HG03139 (cell line): ENCODE results near the gene CACNB3.
"Not testable (repeated sequence)": the region's sequence is repeated elsewhere in the genome, so short reads cannot be mapped to it uniquely, and the experiment has no call there.

Experiments used
- ATAC-seq: cut with Tn5 transposase; IDR thresholded peaks from one replicate; pipeline ENCODE4 v1.9.1; 2021; ENCODE audit not compliant: unreplicated experiment

Gene CACNB3

DNA sequence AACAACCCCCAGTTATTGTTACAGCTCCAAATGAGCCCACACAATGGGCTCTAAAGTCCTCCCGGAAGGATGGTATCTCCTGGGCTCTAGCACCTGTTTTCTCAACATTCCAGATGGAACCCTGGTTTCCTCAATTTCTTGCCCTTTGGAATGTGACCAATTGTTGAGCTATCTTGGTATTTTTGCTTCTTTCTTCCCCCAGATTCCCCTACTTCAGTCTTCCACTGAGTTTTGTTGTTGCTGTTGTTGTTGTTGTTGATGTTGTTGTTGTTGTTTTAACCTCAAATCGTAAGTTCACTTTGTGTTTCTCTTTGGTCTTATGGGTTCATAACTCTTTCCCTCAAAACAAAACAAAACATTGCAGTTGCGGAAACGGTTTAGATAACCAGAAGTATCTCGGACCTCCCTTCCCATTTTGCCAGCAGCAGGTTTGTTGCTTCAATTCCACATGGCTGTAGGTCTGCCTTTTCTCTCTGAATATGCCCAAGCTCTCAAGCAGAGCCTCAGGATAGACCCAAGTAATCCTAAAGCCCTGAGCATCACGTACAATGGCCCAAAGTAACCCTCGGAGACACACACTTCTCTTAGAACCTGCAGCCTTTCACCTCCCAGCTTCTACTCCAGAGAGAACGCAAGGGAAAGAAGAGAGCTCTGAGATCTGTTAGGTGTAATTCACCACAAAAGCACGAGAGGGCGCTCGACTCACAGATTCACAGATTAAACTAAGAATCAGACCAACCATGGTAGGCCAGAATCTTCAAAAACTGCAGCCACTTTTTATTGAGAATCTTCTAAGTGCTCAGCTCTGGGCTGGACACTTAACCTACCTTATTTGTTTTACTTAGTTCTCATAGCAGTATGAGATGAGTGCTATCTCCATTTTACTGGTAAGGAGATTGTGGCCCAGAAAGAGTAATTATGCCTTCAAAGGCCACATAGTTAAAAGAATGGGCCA, 34.7 kb downstream of the CACNB3 start:
- ATAC-seq: peak; percentile 40

DNA sequence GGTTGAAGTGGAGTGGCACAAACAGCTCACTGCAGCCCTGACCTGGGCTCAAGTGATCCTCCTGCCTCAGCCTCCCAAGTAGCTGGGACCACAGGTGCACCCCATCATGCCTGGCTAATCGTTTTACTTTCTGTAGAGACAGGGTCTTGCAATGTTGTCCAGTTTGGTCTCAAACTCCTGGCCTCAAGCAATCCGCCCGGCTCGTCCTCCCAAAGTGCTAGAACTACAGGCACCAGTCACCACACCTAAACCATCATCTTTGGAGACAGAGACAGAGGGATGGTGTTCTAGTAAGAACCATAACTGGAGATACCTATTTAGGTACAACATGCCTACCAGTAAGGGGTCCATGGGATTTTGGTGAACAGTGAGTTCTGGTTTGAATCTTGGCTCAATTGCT, 36.2 kb downstream of the CACNB3 start:
- ATAC-seq: no peak

DNA sequence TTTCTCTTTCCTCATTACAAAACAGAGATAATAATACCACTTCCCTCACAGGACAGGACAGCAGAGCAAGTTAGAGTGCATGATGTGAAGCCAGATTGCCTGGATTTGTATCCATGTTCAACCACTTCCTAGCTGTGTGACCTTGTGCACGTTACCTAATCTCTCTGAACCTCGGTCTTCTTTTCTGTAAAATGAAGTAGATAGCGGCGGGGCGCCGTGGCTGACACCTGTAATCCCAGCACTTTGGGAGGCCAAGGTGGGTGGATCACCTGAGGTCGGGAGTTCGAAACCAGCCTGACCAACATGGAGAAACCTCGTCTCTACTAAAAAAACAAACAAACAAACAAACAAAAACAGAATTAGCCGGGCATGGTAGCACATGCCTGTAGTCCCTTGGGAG, 36.6 kb downstream of the CACNB3 start:
- ATAC-seq: not testable (repeated sequence)

DNA sequence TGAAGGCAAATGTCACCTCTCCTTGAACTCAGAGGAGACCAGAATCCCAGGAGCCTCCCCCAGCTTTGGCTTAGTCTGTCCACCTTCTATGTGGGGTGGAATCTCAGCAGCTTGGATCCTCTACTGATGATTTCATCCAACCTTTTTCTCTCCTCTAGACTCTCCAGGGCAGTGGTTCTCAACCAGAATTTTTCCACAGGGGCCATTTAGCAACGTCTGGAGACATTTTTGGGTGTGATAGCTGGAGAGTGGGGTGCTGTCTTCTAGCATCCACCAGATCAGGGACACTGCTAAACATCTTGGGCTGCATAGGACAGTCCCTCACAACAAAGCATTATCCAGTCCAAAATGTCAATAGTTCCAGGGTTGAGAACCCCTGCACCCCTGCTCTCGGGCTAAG, 38.1 kb downstream of the CACNB3 start:
- ATAC-seq: no peak

DNA sequence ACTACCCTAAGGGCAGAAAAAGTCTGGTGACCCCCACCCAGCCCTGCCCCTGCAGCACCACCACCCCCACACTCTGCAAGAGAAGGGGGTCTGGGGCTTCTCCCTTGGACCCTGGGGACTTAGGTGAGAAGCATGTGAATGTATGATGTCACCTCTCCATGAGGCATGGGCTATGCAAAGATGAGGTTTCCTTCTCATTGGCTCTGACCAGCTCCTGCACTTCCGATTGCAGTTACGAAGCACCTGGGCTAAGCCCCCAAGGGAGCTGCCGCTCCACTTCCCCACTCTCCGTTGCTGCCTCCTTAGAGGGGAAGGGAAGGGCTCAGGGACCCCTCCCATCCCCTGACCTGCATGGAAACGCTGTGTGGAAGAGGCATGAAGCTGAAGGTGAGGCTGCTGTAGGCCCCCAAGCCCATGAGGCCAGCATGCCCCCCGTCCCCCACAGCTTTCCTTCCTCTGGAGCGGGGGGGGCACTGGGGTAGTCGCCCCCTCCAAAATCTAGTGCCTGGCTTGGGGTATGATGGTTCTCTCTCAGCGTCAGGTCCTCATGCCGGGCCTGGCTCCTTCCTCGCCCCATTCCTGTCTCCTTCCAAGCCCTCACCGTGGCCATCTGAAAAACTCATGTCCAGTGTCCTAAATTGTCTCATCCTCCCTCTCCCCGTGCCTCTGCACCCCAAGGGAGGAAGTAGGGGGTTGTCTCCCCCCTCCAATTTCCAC, 39.1 kb downstream of the CACNB3 start:
- no peak for ATAC-seq

DNA sequence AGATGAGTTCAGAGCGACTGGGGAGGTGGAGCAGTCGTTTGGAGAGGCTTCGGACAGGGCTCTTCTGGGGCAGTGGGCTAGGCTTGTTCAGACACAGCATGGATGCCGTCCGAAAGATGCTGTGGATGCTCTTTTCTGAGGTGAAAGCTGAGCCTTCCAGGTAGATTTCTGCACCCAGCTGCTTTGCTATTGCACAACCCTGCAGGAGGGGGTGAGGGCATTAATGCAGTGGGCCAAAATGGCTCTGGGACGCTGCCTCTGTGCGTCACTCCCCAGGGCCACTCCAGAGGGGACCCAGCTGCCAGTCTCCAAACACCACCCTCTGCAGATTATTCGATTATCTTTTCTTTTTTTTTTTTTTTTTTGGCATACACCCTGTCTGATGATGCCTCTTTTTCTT, 39.7 kb downstream of the CACNB3 start:
- ATAC-seq: no peak

DNA sequence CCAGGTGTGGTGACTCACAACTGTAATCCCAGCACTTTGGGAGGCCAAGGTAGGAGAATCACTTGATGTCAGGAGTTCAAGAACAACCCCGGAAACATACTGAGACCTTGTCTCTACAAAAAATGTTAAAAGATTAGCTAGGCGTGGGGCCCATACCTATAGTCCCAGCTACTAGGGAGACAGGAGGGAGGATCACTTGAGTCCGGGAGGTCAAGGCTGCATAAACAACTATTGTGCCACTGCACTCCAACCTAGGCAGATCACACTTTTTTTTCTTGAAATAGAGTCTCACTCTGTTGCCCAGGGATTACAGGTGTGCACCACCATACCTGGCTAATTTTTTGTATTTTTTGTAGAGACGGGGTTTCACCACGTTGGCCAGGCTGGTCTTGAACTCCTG, 41.3 kb downstream of the CACNB3 start:
- no peak for ATAC-seq

DNA sequence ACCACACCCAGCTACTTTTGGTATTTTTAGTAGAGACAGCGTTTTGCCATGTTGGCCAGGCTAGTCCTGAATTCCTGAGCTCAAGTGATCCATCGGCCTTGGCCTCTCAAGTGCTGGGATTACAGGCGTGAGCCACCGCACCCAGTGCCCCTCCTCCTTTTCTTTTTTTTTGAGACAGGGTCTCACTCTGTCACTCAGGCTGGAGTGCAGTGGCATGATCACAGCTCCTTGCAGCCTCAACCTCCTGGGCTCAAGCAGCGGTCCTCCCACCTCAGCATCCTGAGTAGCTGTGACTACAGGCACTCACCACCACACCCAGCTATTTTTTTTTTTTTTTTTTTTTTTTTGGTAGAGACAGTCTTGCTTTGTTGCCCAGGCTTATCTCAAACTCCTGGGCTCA, 41.9 kb downstream of the CACNB3 start:
- not testable (repeated sequence) for ATAC-seq

DNA sequence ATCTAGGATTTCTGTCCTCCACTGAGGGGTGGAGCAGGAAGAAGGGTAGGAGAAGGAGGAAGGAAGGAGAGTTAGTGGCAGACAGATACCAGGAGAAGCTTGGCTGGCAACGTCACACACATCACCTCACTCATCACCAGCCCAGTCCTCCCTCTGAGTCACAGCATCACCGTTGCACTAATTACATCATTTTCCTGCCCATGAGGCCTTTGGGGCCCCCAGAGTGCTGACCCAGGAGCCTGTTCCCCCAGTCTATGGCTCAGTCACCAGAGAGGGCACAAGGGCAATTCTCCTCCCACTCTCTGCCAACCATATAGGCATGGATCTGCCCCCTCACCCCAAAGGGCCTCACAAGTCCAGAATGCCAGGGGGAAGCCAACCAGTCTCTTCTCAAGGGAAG, 42.8 kb downstream of the CACNB3 start:
- ATAC-seq: no peak

DNA sequence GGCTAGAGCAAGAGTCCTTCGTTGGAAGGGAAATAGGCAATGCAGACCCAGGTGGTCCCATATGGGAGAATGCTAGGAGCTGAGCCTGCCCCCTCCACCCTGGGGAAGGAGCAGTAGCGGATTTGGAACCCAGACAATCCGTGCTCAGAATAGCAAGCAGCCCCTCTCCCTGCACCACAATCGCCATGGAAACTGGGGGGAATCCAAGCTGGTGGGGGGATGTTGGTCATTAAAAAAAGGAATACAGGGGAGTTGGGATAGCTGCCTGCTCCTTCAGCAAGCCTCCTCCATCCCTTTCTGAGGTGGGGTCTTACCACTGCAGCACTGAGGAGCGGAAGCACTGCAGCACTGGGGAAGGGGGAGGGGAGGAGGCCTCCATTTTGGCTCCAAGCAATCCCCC, 44.5 kb downstream of the CACNB3 start:
- ATAC-seq: no peak

DNA sequence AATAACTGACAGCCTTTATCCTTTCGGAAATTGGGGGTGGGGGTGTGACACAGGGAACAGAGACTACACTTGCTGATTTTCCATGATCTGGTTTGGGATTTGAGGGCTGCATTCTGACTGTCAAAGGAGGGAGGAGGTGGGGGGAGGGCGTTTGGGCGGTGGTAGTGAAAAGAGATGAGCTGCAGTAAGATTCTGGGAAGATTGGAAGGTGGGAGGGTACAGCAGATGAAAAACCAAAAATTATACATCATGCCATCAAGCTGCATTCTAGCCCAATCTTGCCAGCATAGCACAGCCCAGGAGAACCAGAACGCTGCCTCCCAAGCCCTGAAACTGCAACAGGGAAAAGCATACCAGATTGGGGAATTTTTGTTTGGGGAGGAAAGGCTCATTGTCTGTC, 45.0 kb downstream of the CACNB3 start:
- no peak for ATAC-seq

DNA sequence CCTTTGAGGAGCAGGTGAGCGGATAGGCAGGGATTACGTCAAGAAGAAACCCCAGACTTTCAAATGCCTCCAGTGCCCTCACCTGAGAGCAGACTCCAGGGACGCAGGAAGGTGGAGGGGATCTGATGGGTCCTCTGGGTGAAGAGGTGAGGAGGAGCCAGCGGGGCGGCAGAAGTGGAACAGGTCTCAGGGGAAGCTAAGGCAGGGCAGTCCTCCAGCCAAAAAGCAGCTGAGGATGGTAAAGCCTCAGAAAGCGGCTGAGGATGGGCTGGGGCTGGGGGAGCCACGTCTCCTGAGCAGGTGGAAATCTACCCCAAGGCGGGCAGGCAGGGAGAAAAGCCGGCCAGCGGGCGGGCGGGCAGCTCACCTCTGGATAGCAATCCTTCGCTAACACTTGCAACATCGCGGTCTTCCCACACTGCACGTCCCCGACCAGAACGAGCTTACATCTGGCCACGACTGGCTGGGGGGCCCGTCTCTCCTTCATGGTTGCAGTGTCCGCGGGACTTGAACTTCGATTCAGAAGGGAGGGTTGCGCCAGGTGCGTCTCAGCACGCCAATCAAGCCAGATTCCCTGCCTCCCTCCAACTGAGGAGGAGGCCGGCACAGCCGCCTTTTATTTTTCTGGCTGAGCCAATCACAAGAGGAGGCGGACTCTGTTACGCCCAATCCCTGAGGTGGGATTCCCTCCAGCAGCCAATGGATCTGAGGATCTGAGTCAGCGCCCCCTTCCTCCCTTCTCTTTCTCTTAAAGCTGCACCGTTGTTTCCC, 47.2 kb downstream of the CACNB3 start, which contains the start of gene RND1:
Gene RND1 (minus strand): TSS at position 590 of the 771 bp plus-strand sequence. CDS start 103 bp downstream, at position 487.
- ATAC-seq: peak; percentile 89

DNA sequence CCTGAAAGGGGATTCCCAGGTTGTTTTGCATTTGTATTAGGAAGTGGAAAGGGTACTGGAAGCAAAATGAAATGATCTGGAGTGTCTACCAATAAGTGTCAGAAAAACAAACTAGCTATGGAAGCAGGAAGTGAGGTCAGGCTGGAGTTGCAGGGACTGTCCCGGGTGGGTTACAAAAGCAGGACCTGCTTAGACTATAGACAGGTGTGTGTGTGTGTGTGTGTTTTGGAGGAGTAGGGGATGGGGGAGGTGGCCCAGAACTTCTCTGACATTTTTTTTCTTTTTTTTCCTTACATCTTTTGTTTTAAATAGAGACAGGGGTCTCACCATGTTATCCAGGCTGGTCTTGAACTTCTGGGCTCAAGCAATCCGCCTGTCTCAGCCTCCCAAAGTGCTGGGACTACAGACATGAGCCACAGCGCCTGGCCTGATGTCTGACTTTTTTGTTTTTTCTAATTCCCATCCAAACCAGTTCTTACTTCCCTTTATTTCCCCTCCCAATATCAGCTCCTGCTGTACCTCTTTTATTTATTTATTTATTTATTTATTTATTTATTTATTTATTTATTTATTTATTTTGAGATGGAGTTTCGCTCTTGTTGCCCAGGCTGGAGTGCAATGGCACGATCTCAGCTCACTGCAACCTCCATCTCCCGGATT, 47.9 kb downstream of the CACNB3 start:
- peak; percentile 43 for ATAC-seq

DNA sequence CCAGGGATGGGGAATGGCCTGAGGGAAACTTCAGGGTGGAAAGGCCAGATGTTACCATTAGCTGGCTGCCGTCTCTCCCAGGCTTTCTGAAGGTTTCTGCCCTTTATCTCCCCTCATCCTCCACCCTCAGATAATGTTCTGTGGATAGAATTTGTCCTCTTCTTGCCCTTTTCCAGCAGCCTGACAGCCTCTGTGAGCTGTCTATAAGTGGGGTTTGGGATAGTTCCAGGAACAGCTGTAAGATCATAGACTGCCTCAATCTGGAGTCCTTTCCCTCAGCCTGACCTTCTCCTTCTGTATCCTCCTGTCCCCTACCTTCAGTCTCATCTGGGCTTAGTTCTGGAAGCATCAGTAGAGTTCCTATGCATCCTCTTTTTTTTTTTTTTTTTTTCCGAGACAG, 50.2 kb downstream of the CACNB3 start:
- ATAC-seq: no peak

DNA sequence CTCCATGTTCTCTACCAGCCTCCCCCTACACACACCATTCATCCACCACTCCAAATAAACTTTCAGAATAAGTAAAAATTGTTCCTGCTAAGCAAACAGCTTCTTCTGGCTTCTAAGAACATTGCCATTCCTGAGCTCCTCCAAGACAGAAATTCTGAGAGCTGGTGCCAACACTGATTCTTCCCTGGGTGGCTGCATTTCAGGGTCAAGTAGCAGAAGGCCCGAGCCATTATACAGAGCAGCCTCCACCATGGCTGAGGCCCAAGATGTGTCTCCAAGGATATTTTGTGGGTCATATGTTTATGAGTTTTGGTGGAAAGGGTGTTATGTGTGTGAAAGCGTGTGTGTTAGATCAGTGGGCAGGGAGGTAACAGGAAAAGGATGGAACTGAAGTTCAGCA, 50.9 kb downstream of the CACNB3 start:
- ATAC-seq: no peak

DNA sequence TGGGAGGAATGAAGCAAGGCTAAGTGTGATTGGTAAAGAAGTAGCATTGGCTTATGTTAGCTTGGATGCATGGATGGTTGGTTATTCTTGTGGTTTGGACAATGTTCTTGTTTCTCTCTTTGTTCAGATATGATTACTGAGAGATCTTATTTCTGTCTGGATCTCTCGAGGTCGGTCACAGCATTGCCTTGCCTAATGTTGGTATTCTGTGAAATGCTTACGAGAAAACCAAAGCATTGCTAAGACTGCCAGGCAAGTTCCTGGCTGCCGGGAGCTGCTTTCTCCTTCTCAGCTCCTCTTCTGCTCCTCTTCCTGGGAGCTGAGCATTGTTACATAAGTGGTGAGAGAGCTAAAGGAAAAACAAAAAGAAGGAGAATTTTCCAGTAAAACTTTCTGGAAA, 54.8 kb downstream of the CACNB3 start:
- no peak for ATAC-seq

DNA sequence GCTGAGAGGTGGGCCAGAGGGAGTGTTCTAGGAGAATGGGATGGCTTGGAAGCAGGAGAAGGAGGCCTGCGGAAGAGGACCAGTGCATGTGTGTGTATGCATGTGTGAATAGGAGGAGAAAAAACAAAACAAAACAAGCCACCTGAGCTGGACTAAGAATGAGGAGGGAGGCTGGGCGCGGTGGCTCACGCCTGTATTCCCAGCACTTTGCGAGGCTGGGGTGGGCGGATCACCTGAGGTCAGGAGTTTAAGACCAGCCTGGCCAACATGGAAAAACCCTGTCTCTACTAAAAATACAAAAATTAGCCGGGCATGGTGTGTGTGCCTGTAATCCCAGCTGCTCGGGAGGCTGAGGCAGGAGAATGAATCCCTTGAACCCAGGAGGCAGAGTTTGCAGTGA, 55.2 kb downstream of the CACNB3 start:
- ATAC-seq: not testable (repeated sequence)

DNA sequence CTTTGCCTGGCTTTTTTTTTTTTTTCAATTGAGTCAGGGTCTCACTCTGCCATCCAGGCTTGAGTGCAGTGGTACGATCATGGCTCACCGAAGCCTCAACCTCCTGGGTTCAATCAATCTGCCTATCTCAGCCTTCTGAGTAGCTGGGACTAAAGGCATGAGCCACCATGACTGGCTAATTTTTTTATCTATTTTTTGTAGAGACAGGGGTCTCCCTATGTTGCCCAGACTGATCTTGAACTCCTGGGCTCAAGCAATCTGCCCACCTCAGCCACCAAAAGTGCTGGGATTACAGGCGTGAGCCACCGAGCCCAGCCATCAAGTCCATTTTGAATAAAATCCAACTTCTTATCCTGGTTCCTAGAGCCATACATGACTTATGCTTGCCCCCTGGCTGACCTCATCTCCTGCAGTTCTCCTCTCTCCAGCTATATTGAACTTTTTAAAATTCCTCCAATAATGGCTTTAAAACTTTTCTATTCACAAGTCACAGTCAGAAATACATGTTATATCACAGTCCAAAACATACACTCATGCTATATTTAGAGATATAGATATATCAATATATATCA, 57.7 kb downstream of the CACNB3 start:
- no peak for ATAC-seq
